ENCODE measurements around the gene LONP1.
"Not testable (repeated sequence)": the region's sequence is repeated elsewhere in the genome, so short reads cannot be mapped to it uniquely, and the experiment has no call there.

The LONP1 gene

DNA sequence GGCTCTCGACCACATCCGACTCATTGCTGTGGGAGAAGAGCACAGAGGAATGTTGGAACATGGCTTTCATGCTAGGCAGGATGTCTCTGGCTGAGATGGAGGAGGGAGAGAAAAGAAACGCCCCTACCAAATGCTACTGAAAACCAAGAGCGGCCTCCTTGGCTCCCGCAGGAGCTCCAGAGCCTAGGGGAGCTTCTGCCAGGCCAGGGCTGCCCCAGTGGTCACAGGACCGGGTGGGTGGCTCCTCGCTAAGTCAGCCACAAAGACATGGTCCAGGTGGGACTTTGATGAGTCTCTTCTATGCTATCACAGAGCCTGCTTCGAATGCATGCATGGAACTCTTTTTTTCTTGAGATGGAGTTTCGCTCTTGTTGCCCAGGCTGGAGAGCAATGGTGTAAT lies 6.7 kb downstream of the LONP1 start:
- no peak for DNase-seq (ENCODE audit: low read depth)

GRCh38 chr19:5711713-5712161 lies 8.2 kb downstream of the LONP1 start:
- no peak for DNase-seq (ENCODE audit: low read depth)

DNA sequence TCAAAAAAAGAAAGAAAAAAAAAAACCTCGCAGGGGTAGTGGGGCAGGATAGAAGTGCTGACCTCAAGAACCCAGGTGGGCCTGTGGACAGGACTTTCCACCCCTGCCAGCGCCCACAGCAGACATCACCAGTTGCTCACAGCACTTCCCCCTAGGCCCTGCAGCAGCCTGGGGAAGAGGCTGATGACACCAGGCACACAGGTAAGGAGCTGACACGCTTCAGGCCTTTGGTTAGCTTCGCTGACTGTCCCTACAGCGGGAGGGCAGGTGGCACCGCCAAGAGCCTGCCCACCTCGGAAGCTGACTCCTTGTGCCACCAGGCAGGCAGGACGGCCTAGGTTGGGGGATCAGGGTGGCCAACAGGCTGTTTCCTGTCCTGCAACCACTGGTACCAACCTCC lies 8.9 kb downstream of the LONP1 start:
- no peak for DNase-seq (ENCODE audit: low read depth)

GRCh38 chr19:5707576-5708575 lies 12.1 kb downstream of the LONP1 start:
- no peak for DNase-seq (ENCODE audit: low read depth)

GRCh38 chr19:5706876-5707573 lies 12.9 kb downstream of the LONP1 start:
- no peak for DNase-seq (ENCODE audit: low read depth)

GRCh38 chr19:5705552-5705951 lies 14.4 kb downstream of the LONP1 start:
- no peak for DNase-seq (ENCODE audit: low read depth)

GRCh38 chr19:5703819-5704818 lies 15.8 kb downstream of the LONP1 start:
- DNase-seq (ENCODE audit: low read depth): no peak

- DNase-seq (ENCODE audit: low read depth): not testable (repeated sequence)
Measured at GRCh38 chr19:5702053-5702410, 17.9 kb downstream of the LONP1 start.

GRCh38 chr19:5700455-5701092 lies 19.4 kb downstream of the LONP1 start:
- no peak for DNase-seq (ENCODE audit: low read depth)

DNA sequence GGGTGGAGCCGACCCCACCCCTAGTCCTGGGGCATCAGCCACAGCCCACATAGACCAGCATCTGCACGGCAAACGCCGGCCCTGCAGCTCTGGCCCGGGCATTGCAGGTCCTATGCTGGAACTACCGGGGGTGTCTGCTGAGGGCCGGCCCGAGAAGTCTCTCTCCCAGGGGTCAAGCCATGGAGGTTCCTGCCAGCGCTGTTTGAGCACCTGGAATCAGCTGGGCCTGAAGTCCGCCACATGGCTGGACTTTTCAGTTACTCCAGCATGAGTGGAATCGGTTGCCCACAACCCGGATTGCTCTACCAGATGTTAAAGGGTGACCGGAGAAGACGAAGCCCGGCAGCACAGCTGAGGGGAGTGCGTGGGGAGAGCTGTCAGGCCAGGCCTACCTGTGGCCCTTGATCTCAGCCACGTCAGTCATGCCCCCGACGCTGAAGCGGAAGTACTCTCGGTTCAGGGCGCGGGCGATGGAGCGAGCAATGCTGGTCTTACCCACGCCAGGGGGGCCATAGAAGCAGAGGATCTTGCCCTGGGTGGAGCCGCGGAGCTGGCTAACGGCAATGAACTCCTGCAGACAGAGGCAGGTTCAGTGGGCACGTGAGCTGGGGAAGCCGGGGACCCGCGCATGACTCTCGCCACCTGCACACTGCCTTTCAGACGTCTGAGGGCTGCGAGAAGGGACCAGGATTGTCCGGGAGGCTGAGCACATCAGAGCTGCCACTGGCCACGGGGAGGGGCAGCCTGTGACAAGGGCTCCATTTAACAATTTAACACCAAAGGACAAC lies 21.1 kb downstream of the LONP1 start:
- no peak for DNase-seq (ENCODE audit: low read depth)

DNA sequence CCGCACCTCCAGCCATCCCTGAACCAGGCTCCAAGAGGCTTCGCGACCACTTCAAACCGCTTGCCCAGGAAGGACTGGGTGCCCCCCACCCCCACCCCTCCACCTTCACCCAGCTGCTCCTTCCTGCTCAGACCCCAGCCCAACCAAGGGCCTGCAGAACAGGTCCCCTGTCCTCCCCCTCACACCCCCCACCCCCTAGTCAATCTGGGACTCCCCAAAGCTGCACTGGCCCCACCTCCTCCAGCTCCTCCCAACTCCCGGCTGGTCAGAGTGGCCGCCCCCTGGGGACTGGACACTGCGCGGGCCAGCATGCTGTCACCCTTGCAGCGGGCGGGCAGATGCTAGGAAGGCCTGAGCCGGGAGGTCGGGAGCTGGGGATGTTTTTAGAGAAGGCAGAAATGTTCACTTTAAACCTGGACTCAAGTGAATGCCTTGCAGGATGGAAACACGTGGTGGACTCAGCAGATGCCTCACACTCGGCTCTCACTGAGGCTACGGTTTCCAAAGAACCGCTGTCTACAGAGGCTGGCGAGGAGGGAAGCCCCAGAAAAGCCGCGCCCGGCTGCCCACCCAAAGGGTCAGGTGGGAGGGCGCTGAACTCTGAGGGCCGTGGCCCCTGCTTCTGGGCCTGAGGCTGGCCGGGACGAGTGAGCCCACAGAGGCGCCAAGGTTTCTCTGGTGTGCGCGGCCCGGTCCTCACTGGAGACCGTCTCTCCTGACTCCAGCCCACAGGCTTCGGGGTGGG lies 21.9 kb downstream of the LONP1 start:
- no peak for DNase-seq (ENCODE audit: low read depth)

- DNase-seq (ENCODE audit: low read depth): no peak
Measured at GRCh38 chr19:5697022-5697889, 22.7 kb downstream of the LONP1 start.

DNA sequence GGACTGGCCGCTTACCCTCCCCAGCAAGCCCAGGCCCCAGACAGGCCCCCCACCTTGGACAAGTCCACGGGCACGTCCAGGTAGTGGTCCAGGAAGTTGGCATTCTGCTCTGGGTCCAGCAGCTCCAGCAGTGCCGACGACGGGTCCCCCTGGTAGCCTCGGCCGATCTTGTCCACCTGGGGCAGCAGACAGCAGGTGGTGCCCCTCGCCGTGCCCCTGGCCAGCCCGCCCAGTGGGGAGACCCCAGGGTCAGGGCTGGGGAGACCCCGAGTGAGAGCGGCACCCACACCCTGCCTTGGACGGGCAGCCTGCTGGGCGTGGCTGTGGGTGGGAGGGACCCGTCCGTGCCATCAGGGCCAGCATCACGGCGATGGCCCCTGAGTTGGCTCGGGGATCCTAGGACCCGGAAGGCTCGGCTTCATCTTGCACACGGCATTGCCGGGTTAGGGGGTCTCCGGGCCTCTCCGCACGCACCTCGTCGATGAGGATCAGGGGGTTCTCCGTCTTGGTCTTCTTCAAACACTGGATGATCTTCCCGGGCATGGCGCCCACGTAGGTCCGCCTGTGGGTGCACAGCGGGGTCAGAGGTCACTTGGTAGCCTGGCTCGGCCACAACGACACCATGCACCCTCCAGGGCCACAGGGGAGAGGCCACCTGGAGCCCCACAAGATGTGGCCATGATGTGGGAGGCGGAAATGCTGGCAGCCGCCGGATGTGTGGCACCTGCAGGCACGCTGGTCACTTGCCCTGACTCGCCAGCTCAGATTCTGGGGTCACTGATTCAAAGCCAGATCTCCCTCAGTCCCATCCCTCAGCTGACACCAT lies 23.5 kb downstream of the LONP1 start:
- DNase-seq (ENCODE audit: low read depth): no peak

GRCh38 chr19:5695649-5696195 lies 24.2 kb downstream of the LONP1 start:
- no peak for DNase-seq (ENCODE audit: low read depth)

GRCh38 chr19:5694956-5695648 lies 24.8 kb downstream of the LONP1 start:
- no peak for DNase-seq (ENCODE audit: low read depth)

DNA sequence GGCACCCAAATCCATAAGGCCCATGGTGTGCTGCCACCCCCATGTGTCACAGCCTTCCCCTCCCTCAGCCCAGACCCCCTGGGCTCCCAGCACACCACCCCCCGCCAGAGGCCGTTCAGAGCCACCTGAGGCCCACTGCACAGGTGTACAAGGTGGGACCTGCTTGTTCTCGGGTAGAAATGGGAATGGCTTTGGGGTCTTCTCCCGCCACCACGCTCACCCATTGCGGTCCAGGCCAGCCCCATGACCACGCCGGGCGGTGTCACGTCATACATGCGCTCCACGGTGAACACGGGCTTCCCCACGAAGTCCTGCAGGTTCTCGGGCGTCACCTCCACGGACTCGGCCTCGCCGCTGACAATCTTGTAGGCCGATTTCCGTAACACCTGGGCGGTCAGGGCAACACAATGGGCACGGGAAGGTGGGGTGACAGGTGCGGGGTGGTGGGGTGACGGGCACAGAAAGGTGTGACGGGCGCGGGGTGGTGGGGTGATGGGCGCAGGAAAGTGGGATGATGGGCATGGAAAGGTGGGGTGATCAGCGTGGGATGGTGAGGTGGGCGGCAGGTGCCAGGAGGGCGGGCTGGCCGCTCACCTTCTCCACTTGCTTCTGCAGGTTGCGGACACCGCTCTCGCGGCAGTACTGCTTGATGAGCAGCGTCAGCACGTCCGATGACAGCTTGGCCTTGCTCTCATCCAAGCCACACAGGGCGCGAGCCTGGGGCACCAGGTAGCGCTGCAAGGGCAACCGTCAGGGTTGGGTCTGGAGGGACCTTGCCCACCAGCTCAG lies 25.6 kb downstream of the LONP1 start:
- no peak for DNase-seq (ENCODE audit: low read depth)
